Caco-2 (cell line): ENCODE data around the gene PRF1. TPM values are rescaled to one million over a fixed set of nuclear protein-coding genes. Genes with fewer than 3 reads are reported as not detected.

Experiments used
- BruUV-seq: library from RNA; stranded (reverse); fragments of 400-500 nt; replicated peaks from 2 replicates; lab custom pipeline; 2021; lab: Mats Ljungman, UMichigan
- CTCF ChIA-PET: fragments of 300-600 bp; sonication (Branson Sonifier 250); formaldehyde crosslinking; loops from one replicate; lab custom pipeline; 2022; ENCODE audit warnings: antibody characterized with exemption; lab: Charles Lee
- POLR2A ChIA-PET: fragments of 300-600 bp; sonication (Branson Sonifier 250); formaldehyde crosslinking; loops from one replicate; lab custom pipeline; 2022; ENCODE audit warnings: antibody characterized with exemption; lab: Charles Lee
- DNase-seq, 2 experiments: peaks; one replicate each; pipeline versions ENCODE4 v3.0.0 to v3.0.0-alpha.2; 2020 to 2022
- H3K27me3 ChIP-seq: replicated peaks from 2 replicates; pipeline ENCODE4 v1.6.0; 2011; ENCODE audit warnings: low read length; ENCODE audit not compliant: control insufficient read depth, insufficient read depth
- H3K36me3 ChIP-seq: 2 replicates; pipeline ENCODE4 v1.5.1; 2011; ENCODE audit warnings: low read length; ENCODE audit not compliant: control insufficient read depth, insufficient read depth
- H3K4me1 ChIP-seq: fragments of 250-450 bp; sonication (Bioruptor Pico); 2 replicates; pipeline ENCODE4 v1.5.1; 2020; ENCODE audit warnings: mild to moderate bottlenecking
- H3K4me3 ChIP-seq: 2 replicates; pipeline ENCODE4 v1.5.1; 2011; ENCODE audit warnings: low read depth, mild to moderate bottlenecking, control low read depth, low read length
- H3K9me3 ChIP-seq: fragments of 250-450 bp; sonication (Bioruptor Pico); 2 replicates; pipeline ENCODE4 v1.5.1; 2020; ENCODE audit warnings: mild to moderate bottlenecking, moderate library complexity
- H3K27ac Mint-ChIP-seq: one replicate; pipeline ENCODE4 v1.8.0; 2022; ENCODE audit warnings: mixed read lengths; ENCODE audit not compliant: unreplicated experiment
- H3K27me3 Mint-ChIP-seq: one replicate; pipeline ENCODE4 v1.8.0; 2022; ENCODE audit warnings: mixed read lengths; ENCODE audit not compliant: insufficient read depth, unreplicated experiment
- H3K36me3 Mint-ChIP-seq: one replicate; pipeline ENCODE4 v1.8.0; 2022; ENCODE audit warnings: mild to moderate bottlenecking, mixed read lengths; ENCODE audit not compliant: insufficient read depth, unreplicated experiment
- H3K4me1 Mint-ChIP-seq: one replicate; pipeline ENCODE4 v1.8.0; 2022; ENCODE audit warnings: low read depth, mixed read lengths; ENCODE audit not compliant: unreplicated experiment
- H3K4me3 Mint-ChIP-seq: one replicate; pipeline ENCODE4 v1.8.0; 2022; ENCODE audit warnings: mild to moderate bottlenecking, moderate library complexity, mixed read lengths; ENCODE audit not compliant: unreplicated experiment
- H3K9me3 Mint-ChIP-seq: one replicate; pipeline ENCODE4 v1.8.0; 2022; ENCODE audit warnings: mixed read lengths; ENCODE audit not compliant: unreplicated experiment
- CTCF ChIP-seq, 2 experiments: fragments of 200-600 bp in 1 of 2; IDR thresholded peaks; 1 replicate in 1 of 2; 2 replicates in 1 of 2; pipeline versions ENCODE4 v1.5.1 to v1.8.0; 2011 to 2022; ENCODE audit warnings: antibody characterized with exemption in 1 of 2, control low read depth in 1 of 2, inconsistent platforms in 1 of 2, low read depth in 1 of 2, low read length in 1 of 2, mild to moderate bottlenecking in 1 of 2, moderate library complexity in 1 of 2; ENCODE audit not compliant: insufficient read depth in 1 of 2, severe bottlenecking in 1 of 2, unreplicated experiment in 1 of 2
- intact Hi-C: fragments of 100-400 bp; cut with micrococcal nuclease; formaldehyde crosslinking; loops from one replicate; pipeline ENCODE4 v1.10.0; 2022; ENCODE audit not compliant: unreplicated experiment
- total RNA-seq: library from RNA; stranded (reverse); gene quantifications from 2 replicates; pipeline ENCODE4 v1.2.3, GENCODE V29; 2022

PRF1 gene
- total RNA-seq, 1 experiment from 2014 or later = 0.34 TPM

- no peak for TF ChIP-seq CTCF (IDR thresholded peaks at IDR 0.05; ENCODE audit: insufficient read depth in 1 of 2, low read depth in 1 of 2, low read length in 1 of 2, severe bottlenecking in 1 of 2, unreplicated experiment in 1 of 2)
- DNase-seq = no peak
- Histone ChIP-seq H3K4me3 (no peak overlapping the region), H3K27me3 (no peaks in the 10 kb centered on the region), H3K36me3 (no peaks in the 10 kb centered on the region), H3K4me1 (no peaks in the 10 kb centered on the region), H3K9me3 (peaks cover 18% of the 10 kb centered on the region)
- Mint-ChIP-seq H3K4me3 (no peak overlapping the region), H3K36me3 (no peaks in the 10 kb centered on the region), H3K27me3 (peaks cover 20% of the 10 kb centered on the region), H3K9me3 (peaks cover 29% of the 10 kb centered on the region), H3K4me1 (no peaks in the 10 kb centered on the region), H3K27ac (no peak overlapping the region)
- no TSS peak for BruUV-seq
- intact Hi-C loops = no loop called here
- ChIA-PET CTCF (interaction anchor here (0.7 kb wide), 1 partner anchor 70 kb away, joined by 3 read pairs; no protein-coding TSS in a partner anchor), POLR2A (no interaction called here)
Measured at GRCh38 chr10:70617798-70618568, 15.4 kb upstream of the PRF1 start.

- H3K27me3 Mint-ChIP-seq = peaks cover 20% of the 10 kb centered on the region
- no peaks in the 10 kb centered on the region for H3K36me3 ChIP-seq
- peaks cover 26% of the 10 kb centered on the region for H3K9me3 Mint-ChIP-seq
- DNase-seq = no peak
- CTCF ChIA-PET = no interaction called here
- POLR2A ChIA-PET = no interaction called here
- no TSS peak for BruUV-seq
- H3K27ac Mint-ChIP-seq = no peak overlapping the region
- H3K4me3 ChIP-seq = no peak overlapping the region
- no peaks in the 10 kb centered on the region for H3K4me1 Mint-ChIP-seq
- no peaks in the 10 kb centered on the region for H3K27me3 ChIP-seq
- no peak for TF ChIP-seq CTCF (IDR thresholded peaks at IDR 0.05; ENCODE audit: insufficient read depth in 1 of 2, low read depth in 1 of 2, low read length in 1 of 2, severe bottlenecking in 1 of 2, unreplicated experiment in 1 of 2)
- H3K9me3 ChIP-seq = peaks cover 17% of the 10 kb centered on the region
- H3K4me1 ChIP-seq = no peaks in the 10 kb centered on the region
- no peaks in the 10 kb centered on the region for H3K36me3 Mint-ChIP-seq
- intact Hi-C loops = no loop called here
- H3K4me3 Mint-ChIP-seq = no peak overlapping the region
Measured at GRCh38 chr10:70616761-70617160, 14.2 kb upstream of the PRF1 start.

GRCh38 chr10:70615784-70616522 is 13.4 kb upstream of the PRF1 start:
- peaks cover 11% of the 10 kb centered on the region for H3K9me3 ChIP-seq
- no peaks in the 10 kb centered on the region for H3K27me3 ChIP-seq
- Mint-ChIP-seq H3K4me1 (no peaks in the 10 kb centered on the region), H3K36me3 (no peaks in the 10 kb centered on the region), H3K4me3 (no peak overlapping the region), H3K27me3 (peaks cover 20% of the 10 kb centered on the region), H3K27ac (no peak overlapping the region), H3K9me3 (peaks cover 20% of the 10 kb centered on the region)
- no TSS peak for BruUV-seq
- no peak overlapping the region for H3K4me3 ChIP-seq
- POLR2A ChIA-PET = no interaction called here
- DNase-seq = no peak
- no peak for TF ChIP-seq CTCF (IDR thresholded peaks at IDR 0.05; ENCODE audit: insufficient read depth in 1 of 2, low read depth in 1 of 2, low read length in 1 of 2, severe bottlenecking in 1 of 2, unreplicated experiment in 1 of 2)
- intact Hi-C loops = no loop called here
- H3K36me3 ChIP-seq = no peaks in the 10 kb centered on the region
- no peaks in the 10 kb centered on the region for H3K4me1 ChIP-seq
- CTCF ChIA-PET = no interaction called here
